Transverse colon (tissue), 4 donors: ENCODE results near the gene WDR35.

Experiments used
- POLR2AphosphoS5 ChIP-seq, 3 donors: sonication (generic); formaldehyde crosslinking; IDR thresholded peaks; one replicate each; pipeline ENCODE4 v1.6.1; 2016; ENCODE audit warnings: antibody characterized with exemption in 3 of 3
- TF ChIP-seq, protein P1 (sequence below), 5 experiments: fragments of 200-600 bp in 3 of 5; fragments of 450-650 bp in 2 of 5; sonication (generic) in 3 of 5; IDR thresholded peaks; 1 replicate in 2 of 5; 2 replicates in 3 of 5; pipeline ENCODE4 v1.5.1; 2016 to 2017; ENCODE audit warnings: antibody characterized with exemption in 5 of 5, inconsistent platforms in 3 of 5, mild to moderate bottlenecking in 2 of 5, moderate library complexity in 1 of 5

GRCh38 chr2:19901442-19902215 is 88.3 kb downstream of the WDR35 start, which contains the start of gene TTC32:
- peak; percentile 81 to 91 (median 90) for TF ChIP-seq POLR2AphosphoS5 (IDR thresholded peaks at IDR 0.05)
- TF ChIP-seq, protein P1, sequence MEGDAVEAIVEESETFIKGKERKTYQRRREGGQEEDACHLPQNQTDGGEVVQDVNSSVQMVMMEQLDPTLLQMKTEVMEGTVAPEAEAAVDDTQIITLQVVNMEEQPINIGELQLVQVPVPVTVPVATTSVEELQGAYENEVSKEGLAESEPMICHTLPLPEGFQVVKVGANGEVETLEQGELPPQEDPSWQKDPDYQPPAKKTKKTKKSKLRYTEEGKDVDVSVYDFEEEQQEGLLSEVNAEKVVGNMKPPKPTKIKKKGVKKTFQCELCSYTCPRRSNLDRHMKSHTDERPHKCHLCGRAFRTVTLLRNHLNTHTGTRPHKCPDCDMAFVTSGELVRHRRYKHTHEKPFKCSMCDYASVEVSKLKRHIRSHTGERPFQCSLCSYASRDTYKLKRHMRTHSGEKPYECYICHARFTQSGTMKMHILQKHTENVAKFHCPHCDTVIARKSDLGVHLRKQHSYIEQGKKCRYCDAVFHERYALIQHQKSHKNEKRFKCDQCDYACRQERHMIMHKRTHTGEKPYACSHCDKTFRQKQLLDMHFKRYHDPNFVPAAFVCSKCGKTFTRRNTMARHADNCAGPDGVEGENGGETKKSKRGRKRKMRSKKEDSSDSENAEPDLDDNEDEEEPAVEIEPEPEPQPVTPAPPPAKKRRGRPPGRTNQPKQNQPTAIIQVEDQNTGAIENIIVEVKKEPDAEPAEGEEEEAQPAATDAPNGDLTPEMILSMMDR (IDR thresholded peaks at IDR 0.05), result no peak
